Activated CD4-positive, alpha-beta T cell treated with anti-CD3 and anti-CD28 coated beads for 1 hour (primary cell): ENCODE measurements around the gene ABCA9.
"Not testable (repeated sequence)": the region's sequence is repeated elsewhere in the genome, so short reads cannot be mapped to it uniquely, and the experiment has no call there.

ENCODE experiments used
- DNase-seq: peaks from one replicate; pipeline ENCODE4 v3.0.0-alpha.2; 2020

Gene ABCA9

GRCh38 chr17:69060822-69061221 lies at the start of gene ABCA9:
ABCA9 (minus strand) TSS chr17:69060927; CDS start chr17:69051126, 9,801 bp downstream.
- DNase-seq = no peak

GRCh38 chr17:69105907-69106730 lies 45.4 kb upstream of the ABCA9 start:
- no peak for DNase-seq

GRCh38 chr17:69103557-69104233 lies 43.0 kb upstream of the ABCA9 start:
- DNase-seq = no peak

GRCh38 chr17:69098625-69099024 lies 37.9 kb upstream of the ABCA9 start:
- DNase-seq = no peak

- no peak for DNase-seq
These were observed 35.8 kb upstream of the ABCA9 start for GRCh38 chr17:69096541-69096940.

GRCh38 chr17:69093995-69094394 lies 33.3 kb upstream of the ABCA9 start:
- DNase-seq = no peak

GRCh38 chr17:69093279-69093789 lies 32.6 kb upstream of the ABCA9 start:
- no peak for DNase-seq

- no peak for DNase-seq
These were observed 29.6 kb upstream of the ABCA9 start for GRCh38 chr17:69090365-69090764.

GRCh38 chr17:69088643-69089200 lies 28.0 kb upstream of the ABCA9 start:
- DNase-seq = no peak

- no peak for DNase-seq
These were observed 25.9 kb upstream of the ABCA9 start for GRCh38 chr17:69086641-69087040.

GRCh38 chr17:69084911-69085310 lies 24.2 kb upstream of the ABCA9 start:
- no peak for DNase-seq

GRCh38 chr17:69082696-69083095 lies 22.0 kb upstream of the ABCA9 start:
- no peak for DNase-seq

- DNase-seq = no peak
These were observed 18.1 kb upstream of the ABCA9 start for GRCh38 chr17:69078864-69079263.

GRCh38 chr17:69075823-69076222 lies 15.1 kb upstream of the ABCA9 start:
- DNase-seq = no peak

GRCh38 chr17:69073392-69073791 lies 12.7 kb upstream of the ABCA9 start:
- not testable (repeated sequence) for DNase-seq

GRCh38 chr17:69072803-69073256 lies 12.1 kb upstream of the ABCA9 start:
- not testable (repeated sequence) for DNase-seq

- not testable (repeated sequence) for DNase-seq
These were observed 10.5 kb upstream of the ABCA9 start for GRCh38 chr17:69071233-69071586.

- DNase-seq = not testable (repeated sequence)
These were observed 9.9 kb upstream of the ABCA9 start for GRCh38 chr17:69070378-69071232.

GRCh38 chr17:69069226-69069750 lies 8.6 kb upstream of the ABCA9 start:
- DNase-seq = no peak

- DNase-seq = no peak
These were observed 6.7 kb upstream of the ABCA9 start for GRCh38 chr17:69067274-69068047.

- DNase-seq = no peak
These were observed 5.8 kb upstream of the ABCA9 start for GRCh38 chr17:69066482-69066881.

- DNase-seq = no peak
These were observed 4.4 kb upstream of the ABCA9 start for GRCh38 chr17:69065113-69065512.
